Ovary (tissue), 3 donors: ENCODE measurements around the gene MYB.

Experiments
- CTCF ChIP-seq, 3 donors: fragments of 450-650 bp in 2 of 3; fragments of 200-600 bp in 1 of 3; IDR thresholded peaks; one replicate each; pipeline versions ENCODE4 v1.5.1 to v1.8.0; 2016 to 2022; ENCODE audit warnings: antibody characterized with exemption in 3 of 3, mild to moderate bottlenecking in 1 of 3
- POLR2A ChIP-seq: fragments of 450-650 bp; IDR thresholded peaks from one replicate; pipeline ENCODE4 v1.6.1; 2017; ENCODE audit warnings: antibody characterized with exemption, mild to moderate bottlenecking, moderate library complexity
- donor health status: DM: no; HTN: no; CAD: no.

DNA sequence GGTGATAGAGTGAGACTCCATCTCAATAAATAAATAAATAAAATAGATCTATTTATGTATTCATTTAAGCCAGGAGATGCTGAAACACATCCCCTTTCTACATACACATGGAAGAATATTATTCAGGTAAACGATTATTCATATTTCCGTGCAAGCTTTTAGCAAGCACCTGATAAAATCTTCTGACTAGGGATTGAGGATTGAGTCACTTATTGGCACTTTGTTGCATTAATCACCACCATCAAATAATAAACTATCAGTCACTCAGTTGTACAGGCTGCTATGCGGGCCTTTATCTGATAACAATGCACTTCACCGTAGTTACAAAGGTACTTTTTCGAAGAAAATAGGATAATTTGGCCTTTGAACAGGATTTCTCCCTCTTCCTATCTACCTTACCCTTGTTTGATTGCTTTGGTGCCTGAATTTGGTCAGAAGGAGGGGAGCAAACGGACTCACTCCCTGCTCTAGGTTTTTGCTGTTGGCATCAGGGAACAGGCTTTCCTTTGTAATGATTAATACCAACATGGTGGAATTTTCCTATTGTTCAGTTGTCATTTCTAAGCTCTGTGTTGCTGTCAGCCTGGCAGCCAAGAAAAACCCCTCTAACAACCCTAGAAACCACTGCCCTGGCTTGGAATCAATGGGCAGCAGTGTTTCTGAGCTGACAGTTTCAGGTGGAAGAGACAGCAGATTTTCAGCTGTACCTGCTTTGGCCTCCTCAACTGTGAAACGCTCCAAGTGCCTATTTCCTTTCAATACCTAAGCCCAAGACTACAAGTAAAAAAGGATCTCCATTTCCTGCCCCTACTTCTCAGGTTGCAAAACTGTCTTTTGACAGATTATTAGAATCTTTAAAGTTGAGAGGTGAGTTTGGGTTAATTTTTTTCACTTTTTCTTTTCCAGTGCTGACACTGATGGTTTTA lies 63.0 kb downstream of the MYB start:
- TF ChIP-seq POLR2A: no peak
- TF ChIP-seq CTCF (IDR thresholded peaks at IDR 0.05): no peak
